Stimulated activated CD4-positive, alpha-beta T cell treated with anti-CD3 and anti-CD28 coated beads, Interleukin-12 subunit alpha, Interleukin-12 subunit beta, amount 100 ng/mL, for 4 hours (primary cell): ENCODE measurements around the gene CHCHD3.

Experiments
- DNase-seq: peaks from one replicate; pipeline ENCODE4 v3.0.0-alpha.2; 2020

CHCHD3 gene

DNA sequence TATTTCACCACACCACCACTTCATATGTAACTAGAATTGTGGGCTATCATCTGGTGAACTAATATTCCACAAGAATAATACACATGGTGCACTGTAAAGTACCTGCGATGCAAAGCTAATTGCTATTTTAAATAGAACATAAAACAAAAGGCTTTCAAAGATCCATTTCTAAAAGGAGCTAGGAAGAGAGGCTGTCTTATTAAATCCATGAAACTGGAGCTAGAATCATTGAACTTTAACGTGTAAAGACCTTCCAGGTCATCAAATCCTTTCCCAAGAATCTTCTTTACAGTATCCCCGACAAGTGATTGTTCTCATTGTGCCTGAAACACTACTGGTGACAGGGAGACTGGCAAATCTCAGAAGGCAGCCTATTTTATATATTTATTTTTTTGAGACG lies 224.9 kb downstream of the CHCHD3 start:
- no peak for DNase-seq

DNA sequence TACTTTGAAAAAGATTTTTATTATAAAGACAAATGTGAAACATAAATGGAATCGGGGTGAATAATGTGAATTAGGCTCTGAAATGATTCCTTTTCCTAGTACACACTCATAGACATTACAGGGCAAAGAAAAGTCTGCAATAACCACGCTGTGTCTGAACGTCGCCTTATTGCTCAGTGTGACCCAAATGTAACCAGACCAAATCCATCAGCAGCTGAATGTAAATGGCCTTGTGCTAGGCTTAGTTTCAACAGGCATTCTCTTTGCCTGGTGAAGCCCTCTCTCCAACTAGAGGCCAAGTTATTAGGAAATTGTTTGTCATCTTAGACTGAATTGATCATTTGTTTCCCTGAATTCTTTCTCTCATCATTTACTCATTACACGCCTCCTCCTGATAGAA lies 225.5 kb downstream of the CHCHD3 start:
- DNase-seq: no peak

- no peak for DNase-seq
These were observed 226.0 kb downstream of the CHCHD3 start for GRCh38 chr7:132855901-132856300.

GRCh38 chr7:132854238-132854637 lies 227.7 kb downstream of the CHCHD3 start:
- DNase-seq: no peak

DNA sequence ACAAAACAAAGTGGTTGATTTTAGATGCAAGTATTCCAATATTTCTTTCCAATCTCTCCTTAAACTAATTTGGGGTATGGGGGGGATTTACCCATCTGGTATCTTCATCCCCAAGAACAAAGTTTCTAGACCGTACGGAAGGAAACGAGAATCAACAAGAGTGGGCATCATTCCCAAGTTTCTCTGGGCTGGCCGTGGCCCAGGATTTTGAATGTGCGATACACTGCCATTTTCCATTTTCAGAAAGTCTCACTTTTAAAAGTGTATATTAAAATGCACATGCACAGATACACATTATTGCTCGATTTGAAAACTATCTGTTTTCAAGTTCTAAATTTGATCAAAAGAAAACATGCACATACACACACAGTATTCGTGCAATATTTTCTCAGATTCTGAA lies 234.5 kb downstream of the CHCHD3 start:
- no peak for DNase-seq

GRCh38 chr7:132846086-132846485 lies 235.8 kb downstream of the CHCHD3 start:
- DNase-seq: no peak

DNA sequence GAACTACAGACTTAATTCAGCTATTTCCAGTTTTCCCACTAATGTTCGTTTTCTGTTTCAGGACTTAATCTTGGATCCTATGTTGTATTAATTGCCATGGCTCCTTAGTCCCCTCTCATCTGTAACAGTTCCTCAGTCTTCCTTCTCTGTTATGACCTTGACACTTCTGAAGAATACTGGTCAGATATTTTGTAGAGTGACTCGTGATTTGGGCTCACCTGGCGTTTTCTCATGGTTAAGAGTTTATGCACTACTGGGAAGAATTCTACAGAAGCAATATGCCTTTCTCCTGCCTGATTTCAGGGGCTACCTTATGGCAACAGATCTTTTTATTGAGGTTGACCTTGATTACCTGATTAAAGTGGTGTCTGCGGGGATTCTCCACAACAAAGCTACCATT lies 239.4 kb downstream of the CHCHD3 start:
- DNase-seq: no peak

DNA sequence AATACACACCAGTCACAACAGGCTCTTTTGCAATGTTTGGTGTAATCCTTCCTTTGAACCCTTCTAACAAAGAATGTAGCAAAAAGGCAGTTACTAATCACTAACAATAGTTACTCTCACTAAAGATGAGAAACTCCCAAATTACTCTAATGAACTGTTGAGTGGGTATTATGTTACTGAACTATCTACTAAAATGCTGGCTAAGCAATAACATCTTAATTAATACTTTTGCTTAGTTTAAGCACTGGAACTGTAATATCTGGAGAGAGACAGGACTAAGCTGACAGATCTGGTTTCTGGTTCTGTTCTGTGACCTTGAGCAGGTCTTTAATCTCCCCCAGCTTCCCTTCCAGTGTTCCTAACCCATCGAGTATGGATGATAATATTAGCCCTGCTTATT lies 241.7 kb downstream of the CHCHD3 start:
- DNase-seq: no peak

GRCh38 chr7:132838313-132838712 lies 243.6 kb downstream of the CHCHD3 start:
- DNase-seq: no peak

- DNase-seq: no peak
These were observed 244.4 kb downstream of the CHCHD3 start for GRCh38 chr7:132837529-132837928.

DNA sequence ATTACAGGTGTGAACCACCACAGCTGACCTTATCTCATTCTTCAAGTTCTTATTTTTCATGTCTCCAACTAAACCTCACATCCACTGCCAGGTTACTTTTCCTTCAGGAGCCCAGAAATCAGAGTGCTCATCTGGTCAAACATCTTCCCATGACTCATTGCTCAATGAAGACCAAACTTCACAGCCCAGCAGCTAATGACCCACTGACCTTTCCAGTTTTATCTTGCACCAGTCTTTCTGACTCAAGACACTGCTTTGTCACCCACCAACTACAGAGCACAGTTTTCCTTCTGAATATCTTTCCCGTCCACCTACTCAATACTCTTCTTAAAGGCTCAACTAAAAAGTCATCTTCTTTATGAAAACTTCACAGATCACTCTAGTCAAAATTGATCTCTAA lies 245.1 kb downstream of the CHCHD3 start:
- DNase-seq: no peak

GRCh38 chr7:132830941-132831340 lies 250.9 kb downstream of the CHCHD3 start:
- DNase-seq: no peak

GRCh38 chr7:132828502-132828901 lies 253.4 kb downstream of the CHCHD3 start:
- DNase-seq: no peak

- DNase-seq: no peak
These were observed 255.7 kb downstream of the CHCHD3 start for GRCh38 chr7:132825932-132826835.

DNA sequence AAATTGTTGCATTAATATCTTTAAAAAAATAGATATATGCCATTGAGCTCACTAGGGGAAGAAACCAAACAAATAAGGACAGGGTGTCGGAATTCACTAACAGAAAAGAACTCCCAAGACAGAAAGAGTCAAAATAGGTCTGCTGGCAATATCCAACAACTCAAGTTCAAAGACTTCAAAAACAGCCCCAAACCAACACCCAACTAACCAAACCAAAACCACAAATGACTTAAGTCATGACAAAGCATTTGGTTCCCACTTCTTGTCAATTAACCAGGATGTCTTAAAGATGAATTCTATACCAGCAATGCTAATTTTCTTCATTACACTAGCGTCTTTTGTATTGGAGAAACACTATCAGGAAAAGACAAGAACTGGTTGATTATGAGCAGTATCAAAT lies 256.7 kb downstream of the CHCHD3 start:
- no peak for DNase-seq

DNA sequence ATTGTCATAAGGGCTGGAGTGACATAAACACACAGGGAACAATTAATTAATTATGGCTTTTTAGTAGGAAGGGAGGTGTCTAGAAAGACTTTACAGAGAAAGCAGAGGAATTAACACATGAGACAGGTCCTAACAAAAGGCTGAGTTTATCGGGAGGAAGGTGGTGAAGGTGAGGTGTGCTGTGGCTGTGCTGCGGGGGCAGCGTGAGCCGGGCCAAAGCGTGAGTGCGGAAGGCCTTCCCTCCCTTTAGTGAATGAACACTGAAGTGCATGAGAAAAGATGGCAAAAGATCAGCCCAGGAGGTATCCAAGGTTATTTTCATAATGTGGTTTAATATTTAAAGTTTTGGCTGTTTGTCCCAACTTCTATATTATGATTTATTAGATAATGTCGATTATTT lies 262.2 kb downstream of the CHCHD3 start:
- no peak for DNase-seq

DNA sequence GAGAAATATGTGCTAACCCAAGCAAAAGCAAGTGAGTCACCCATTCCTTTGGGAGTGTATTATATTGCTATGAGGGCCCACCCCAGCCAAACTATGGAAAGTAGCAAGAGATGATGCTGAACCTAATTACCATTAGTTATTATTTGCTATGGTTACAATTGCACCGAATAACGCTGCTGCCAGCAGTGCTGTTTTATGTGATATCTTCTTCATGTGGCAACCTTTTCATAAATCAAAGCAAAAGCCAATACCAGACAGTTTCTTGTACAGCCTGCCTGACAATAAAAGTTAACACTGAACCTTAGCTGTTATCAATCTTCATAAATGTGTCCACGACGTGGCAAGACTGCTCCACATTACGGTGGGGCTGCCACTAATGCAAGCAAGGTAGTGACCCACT lies 263.9 kb downstream of the CHCHD3 start:
- no peak for DNase-seq

- DNase-seq: no peak
These were observed 266.1 kb downstream of the CHCHD3 start for GRCh38 chr7:132815696-132816311.

- no peak for DNase-seq
These were observed 266.8 kb downstream of the CHCHD3 start for GRCh38 chr7:132815130-132815529.

DNA sequence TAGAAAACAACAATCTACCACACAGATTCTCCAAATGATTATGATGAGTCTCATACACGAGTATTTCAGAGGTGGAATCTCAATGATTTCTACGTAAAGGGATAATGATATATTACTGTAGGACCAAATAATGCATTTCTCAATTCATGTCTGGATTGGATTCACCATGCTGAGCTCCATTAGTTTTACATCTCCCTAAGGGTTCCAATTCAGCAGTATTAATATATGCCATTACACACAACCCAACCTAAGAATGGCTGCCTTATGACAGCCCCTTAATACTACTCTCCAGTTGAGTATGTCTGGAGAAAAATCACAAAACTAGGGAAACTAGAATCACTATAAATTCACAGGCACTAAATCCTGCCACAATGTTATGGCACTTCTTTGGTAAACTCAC lies 271.3 kb downstream of the CHCHD3 start:
- DNase-seq: no peak

DNA sequence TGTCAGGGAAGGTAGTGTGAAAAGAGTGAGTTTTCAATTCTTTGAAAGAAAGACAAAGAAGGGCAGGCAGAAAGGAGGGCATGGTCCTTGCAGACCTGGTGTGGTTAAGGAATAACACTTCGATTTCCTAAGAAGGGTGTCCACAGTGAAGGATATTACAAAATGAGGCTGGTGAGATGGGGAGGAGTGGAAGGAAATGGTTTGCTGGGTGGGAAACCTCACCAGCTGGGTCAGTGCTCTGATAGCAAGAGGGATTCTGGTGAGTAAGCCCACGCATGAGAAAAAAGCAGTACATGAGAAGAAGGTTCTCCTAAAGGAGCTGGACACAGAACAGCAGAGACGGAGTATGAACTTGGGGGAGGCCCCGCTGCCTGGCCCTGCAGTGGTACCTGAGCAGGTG lies 275.1 kb downstream of the CHCHD3 start:
- no peak for DNase-seq

GRCh38 chr7:132805766-132806165 lies 276.1 kb downstream of the CHCHD3 start:
- DNase-seq: no peak

- no peak for DNase-seq
These were observed 276.9 kb downstream of the CHCHD3 start for GRCh38 chr7:132804849-132805485.

DNA sequence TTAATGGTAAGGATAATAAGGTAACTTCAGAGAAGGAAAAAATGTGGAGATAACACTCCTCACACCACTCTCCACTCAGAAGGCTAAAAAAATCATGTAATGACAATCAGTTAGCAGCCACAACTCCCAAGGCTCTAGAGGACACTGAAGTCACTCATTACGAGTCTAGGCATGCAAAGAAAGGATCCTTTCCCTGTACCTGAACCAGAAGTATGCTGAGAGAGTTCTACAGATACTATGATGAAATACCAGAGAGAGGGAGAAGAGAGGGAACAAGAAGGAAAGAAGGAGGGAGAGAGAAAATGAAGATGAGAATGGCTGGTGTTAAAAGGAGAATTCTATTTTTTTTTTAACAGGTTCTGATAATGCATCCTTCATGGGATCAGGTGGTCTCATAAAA lies 281.4 kb downstream of the CHCHD3 start:
- DNase-seq: no peak
